NCI-H524 treated with DMSO at 0.1 percent for 48 hours (cell line): ENCODE measurements around the gene CLK2.
"Not testable (repeated sequence)": the region's sequence is repeated elsewhere in the genome, so short reads cannot be mapped to it uniquely, and the experiment has no call there.

Experiments
- DNase-seq: peaks from one replicate; lab custom pipeline; 2025; lab: John Stamatoyannopoulos, UW

Gene CLK2

DNA sequence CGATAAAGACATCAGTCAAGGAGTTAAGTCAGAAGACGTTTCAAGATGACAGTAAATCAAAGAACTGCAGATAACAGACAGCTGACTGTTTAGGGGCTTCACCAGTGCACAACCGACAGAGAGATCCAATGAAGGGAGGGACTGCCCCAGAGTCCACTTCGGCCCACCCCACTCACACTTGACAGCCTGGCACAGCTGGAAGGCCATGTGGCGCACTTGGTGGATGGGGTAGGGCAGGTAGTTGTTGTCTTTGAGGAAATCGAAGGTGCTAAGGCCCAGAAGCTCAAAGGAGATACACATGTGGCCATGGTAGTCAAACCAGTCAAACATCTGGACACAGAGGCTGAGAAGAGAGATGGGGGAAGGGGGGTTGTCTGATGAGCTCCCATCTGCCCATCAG, 6.8 kb downstream of the CLK2 start:
- no peak for DNase-seq

DNA sequence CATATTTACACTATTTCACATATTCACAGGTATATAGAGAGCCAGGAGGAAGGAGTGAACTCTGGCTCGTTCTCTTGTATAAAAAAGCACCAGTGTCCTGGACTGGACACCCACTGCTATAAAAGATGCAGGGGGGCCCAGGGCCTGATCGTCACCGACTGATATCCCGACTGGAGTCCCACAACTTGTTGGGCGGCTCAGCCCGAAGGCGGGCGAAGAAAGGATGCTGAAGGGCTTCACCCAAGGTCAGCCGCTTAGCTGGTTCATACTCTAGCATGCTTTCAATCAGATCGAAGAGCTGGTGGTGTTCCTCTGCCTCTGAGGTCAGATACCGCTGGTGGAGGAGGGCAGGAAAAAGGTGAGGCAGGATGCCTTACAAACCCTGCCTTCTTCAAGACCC, 10.2 kb downstream of the CLK2 start:
- DNase-seq = no peak

DNA sequence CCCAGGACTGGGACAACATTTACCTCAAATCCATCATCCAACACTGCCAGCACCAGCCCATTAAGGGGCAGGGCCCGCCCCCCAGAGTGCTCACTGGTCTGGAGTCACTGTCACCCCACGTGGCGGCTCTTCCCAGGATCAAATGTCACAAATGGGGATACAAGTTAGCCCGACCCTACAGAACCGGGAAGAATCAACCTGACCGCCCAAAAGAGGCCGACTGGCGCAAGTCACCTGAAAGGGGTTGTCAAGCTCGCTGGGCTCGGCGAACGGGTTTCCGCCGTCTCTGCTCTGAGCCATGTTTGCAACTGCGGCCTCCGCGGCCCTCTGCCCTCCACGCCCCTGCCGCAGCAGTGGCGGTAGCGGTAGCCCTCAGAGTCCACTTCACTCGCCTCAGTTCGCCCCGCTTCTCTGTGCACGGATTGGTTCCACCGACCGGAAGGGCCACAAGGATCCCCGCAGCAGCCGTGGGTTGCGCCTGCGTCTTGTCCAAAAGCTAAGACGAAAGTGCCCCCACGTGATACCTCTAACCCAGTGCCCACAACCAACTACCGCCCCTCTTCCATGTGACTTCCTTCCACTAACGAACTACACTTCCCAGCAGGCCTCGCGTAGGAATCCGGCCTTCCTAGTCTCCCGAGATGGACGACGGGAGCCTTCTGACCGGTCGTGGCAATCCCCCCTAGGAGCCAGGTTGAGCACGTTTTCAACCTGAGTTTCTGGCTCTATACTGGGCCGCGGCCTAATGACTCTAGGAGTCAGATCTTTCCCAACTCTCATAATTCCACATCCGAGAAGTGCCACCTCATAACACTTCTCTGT, 11.2 kb downstream of the CLK2 start, which contains the start of gene SCAMP3:
Gene SCAMP3 (minus strand): TSS at position 509 of the 822 bp plus-strand sequence. CDS start 209 bp downstream, at position 300.
- DNase-seq = peak; percentile 86

DNA sequence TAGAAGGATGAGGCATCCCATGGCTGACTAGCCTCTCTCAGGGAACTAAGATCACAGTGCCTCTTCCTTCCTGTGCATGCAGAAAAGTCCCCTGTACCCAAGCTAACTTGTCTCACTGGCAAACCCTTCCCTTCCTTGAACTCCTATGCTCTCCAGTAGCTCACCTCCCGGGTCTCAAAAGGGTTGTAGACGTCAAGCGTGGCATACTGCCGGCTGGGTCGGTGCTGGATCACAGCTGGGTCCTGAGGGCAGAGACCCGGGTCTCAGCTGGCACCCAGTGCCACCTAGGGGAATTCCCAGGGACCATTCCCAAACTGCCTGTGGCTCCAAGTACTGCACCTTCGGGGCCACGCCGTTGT, 11.8 kb downstream of the CLK2 start:
- DNase-seq = no peak

DNA sequence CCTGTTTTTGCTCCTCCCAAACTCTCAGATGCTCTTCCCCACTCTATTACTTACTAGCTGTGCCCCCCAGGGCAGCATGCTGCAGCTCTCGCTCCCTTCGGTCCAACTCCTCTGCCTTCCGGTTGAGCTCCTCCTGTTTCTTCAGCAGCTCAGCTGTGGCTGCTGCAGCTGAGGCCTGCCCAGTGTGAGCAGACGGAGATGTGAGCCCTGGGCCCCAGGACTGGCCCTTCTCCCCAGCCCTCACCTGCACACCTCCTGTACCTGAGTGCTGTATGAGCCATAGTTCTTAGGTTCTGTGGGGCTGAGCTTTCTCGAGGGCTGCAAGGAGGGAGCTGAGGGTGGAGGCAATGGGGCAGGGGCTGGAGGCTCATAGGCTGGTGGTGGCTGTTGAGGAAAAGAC, 13.0 kb downstream of the CLK2 start:
- no peak for DNase-seq

DNA sequence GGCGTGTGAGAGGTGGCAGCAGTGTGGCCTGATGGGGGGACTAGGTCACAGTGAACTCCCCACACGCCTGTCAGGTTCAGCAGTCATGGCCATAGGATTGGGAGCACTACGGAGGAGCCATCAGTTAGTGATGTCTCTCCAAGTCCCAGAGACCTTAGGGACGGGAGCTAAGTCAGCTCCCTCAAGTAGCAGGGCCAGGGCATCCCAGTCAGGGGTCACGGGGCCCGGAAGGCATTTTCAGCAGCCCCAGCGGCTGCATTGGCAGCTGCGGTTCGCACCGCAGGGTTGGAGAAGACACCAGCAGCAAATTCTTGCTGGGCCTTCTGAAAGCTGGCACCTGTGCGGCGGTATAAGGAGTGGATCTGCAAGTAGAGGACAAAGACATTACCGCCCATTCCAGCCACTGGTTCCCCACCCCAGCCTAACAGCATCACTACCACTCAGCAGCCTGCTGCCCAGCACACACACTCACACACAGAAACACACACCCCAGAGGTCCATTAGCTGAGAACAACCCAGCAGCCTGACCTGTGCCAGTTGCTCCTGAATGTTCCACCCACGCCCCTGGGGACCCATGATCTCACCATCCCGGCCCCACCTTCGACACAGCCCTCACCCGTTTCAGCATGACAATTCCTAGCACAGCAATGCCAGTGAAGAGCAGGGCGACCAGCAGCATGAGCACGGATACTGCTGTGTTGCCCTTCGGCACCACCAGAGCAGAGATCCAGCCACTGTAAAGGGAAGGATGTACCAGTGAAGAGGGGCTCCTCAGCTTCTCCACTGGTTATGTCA, 17.0 kb downstream of the CLK2 start:
- DNase-seq = no peak

DNA sequence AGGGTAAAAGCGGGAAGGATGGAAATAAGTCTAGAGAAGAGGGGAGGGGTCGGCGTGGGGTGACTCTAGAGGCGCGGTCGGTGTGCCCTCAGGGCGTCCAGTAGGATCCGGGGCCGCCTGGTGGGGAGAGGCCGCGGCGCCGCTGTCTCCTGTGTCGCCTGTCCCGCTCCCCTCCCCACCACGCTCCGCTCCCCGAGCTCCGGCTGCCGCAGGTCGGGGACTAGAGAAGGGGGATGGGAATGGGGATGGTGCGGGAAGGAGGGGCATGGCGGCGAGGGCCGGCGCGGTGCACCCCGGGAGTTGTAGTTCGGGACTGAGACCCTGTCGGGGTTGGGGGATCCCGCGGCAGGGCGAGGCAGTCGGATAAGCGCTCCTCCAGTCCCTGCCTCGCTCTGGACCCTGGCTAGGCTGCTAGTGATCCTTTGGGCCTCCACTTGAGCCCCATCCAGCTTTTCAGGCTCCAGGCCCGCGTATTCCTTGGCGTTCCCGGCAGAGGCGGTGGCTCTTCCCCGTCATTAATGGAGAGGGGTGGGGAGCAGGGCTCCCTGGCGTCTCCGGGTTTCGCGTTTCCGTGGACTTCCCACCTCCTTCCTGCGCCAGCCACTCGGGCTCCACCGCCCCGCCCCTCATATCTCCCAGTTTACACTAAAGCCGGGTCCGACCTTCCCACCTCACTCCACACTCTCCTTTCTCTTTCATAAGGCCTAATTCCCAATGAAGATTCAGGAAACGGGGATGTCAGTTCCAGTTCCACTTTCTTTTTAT, 17.9 kb downstream of the CLK2 start, which contains the start of gene ENTREP3:
Gene ENTREP3 (minus strand): TSS at position 241 of the 765 bp plus-strand sequence. CDS start 606 bp downstream, outside the sequence.
- no peak for DNase-seq

DNA sequence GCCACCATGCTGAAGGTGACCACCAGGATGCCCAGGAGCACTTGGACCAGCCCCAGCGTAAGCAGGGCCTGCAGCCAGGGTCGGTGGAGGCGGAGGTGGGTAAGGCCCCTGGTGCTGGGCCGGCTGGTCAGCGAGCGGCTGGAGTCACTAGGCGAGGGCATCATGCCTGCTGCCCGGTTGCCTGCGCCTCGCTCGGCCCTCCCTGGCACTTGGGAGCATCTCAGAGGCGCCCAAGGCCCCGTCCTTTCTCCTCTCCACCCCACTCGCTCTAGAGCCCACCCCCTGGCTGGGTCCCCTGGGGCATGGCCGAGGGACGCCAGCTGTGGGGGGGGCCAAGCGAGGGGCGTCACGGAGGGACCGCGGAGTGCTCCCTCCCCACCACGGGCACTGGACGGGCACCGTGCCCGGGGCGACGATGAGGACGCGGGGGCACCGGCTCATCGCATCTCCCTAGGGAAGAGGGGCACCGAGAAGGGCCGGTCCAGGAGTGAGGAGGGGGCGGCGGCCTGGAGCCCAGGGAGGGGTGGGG, 18.5 kb downstream of the CLK2 start:
- DNase-seq = no peak

DNA sequence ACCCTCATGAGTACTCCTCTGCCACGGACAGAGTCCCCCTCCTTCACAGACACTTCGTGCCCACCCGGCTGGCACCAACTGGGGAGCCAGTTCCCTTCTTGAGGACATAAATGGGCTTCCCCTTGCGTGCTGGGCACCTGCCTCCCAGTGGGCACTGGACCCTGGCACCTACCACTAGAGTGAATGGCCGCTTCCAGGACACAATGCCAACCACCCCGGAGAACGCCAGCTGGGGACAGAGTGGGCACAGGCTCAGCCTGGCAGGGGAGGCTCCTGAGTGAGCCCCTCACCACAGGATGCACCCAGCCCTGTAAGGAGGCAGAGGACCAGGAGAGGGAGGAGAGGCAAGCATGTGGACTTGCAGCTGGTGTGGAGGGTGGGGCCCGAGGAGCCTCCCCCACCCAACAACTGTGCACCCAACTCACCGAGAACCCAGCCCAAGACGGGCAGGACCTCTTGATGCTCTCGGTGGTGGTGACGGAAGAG, 19.0 kb downstream of the CLK2 start:
- DNase-seq = no peak

DNA sequence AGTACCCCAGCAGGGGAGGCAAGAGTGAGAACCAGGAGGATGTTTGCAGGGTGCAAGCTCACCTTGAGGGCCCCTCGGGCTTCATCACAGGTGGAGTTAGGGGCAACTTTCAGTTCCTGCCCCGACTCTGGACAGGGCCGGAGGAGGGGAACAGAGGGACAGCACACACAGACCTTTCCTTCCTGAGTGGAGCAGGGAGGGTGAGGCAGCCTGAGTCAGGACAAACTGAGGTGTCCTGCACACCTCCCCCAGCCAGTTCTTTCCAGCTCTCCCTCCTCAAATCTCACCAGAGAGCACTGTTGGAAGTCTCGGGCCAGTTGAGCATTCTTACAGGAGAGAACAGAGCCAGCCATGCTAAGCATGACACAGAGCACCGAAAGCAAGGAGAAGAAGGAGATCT, 19.5 kb downstream of the CLK2 start:
- no peak for DNase-seq

DNA sequence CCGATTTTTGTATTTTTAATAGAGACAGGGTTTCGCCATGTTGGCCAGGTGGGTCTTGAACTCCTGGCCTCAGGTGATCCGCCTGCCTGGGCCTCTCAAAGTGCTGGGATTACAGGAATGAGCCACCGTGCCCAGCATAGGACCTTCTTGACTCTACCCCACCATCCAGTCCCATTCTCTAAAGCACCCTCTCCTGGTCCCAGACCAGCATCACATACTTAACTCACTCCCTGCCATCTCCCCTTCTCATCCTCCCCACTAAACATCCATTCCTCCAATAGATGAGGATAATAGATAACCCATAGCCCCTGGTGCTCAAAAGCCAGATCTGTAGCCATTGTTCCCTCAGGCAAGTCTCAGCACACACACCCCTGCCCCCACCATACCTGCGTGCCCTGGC, 20.1 kb downstream of the CLK2 start:
- no peak for DNase-seq

DNA sequence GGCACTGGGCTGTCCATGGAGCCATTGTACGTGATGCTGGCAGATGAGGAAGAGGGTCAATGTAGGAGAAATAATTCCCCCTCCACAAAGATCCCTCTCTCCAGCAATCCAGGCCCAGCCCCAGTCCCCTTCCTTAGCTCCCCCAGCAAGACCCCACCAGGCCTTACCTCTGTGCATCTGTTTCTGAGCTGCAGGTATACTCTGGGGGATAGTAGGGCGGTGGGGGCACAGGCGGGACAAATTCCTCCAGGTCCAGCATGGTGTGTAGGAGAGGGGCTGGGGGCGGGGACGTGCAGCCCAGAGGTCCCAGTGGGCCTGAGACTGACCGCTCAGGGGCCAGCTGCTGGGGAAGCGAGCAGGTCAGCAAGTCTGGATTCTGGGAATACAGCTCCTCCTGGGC, 21.7 kb downstream of the CLK2 start:
- DNase-seq = no peak

DNA sequence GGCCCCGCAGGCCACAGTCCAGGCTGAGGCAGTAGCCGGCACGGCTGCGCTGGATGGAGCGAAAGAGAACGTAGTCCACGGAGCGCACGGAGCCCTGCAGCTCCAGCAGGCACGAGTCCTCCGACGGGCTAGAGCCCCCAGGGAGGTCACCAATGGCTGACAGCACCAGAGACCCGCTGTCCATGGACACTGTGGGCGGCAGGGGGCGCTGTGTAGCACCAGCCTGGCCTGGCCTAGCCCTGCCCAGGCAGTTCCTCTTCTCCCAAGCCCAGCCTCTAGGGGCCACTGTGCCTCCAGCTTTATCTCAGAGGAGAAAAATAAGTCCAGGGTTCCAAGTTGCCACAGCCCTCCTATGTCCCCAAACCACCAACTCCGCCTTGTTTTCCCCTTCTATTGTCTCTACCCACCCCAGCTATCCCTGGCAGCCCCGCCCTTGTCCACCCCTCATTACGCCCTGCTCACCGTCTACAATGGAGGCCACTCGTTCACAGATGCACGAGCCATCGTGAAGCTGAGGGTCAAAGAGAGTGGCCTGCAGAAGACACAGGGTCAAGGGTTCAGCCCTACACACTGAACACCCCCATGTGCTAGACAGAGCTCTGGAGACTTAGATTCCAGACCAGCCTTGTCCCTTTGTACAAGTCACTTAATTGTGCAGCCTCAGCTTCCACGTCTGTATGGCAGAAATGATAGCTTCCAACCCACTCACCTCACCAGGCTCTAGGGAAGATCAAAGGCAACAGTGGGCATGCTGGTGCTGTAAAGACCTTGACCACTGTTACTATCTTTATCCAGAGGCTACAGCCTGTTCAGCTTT, 22.5 kb downstream of the CLK2 start:
- DNase-seq = peak; percentile 22

DNA sequence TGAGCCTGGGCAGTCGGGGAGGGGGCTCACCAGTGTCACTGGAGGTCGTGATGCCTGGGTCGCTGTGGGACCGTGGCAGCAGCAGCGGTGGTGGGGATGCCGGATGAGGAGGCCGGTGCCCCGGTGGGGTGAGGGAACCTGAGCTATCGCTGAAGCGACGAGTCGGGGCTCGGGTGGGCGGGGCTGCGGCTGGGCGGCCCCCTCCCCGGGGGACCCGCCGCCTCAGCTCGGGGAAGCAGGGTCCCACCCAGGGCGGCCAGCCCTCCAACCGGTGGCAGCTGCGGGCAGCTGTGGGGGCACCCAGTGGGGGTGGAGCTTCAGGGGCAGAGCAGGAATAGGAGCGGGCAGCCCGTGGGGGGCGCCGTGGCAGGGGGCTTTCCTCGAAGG, 23.1 kb downstream of the CLK2 start:
- no peak for DNase-seq

DNA sequence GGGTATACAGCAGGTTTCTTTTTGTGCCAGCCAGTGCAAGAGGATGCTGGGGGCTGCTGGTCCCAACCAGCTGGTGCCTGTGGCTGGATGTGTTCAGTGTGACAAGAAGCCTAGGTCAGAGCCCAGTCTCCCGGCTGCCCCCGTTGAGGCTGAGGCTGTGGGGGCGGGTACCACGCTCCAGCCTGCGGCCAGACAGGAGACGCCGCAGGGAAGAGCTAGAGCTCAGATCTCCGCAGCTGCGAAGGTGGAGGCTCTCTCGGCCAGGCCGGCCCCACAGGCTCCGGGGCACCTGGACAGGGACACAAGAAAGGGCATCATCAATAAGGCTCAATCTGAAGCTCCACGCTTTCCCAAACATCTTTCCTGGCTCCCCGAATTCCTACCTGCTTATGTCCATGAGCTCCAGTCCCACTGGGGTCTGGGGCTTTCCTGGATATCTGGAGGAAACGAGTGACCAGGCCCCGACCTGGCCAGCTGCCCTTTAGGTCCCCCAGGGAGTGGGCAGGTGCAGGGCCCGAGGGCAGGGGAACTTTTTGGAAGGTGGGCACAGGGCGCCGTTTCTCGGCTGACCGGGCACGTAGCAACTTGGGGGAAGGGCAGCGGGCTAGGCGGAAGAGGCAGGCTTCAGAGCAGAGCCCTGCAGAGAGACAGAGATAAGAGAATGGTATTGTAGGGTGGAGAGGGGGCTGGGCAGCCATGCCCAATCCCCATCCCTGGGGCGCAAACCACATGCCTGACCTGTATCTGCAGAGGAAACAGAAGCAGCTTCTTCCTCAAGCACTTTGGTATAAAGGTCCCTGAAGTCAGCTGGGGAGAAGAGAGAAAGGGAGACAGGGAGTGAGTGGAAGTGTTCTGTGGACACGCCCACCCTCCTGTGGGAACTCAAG, 25.4 kb downstream of the CLK2 start:
- DNase-seq = no peak

DNA sequence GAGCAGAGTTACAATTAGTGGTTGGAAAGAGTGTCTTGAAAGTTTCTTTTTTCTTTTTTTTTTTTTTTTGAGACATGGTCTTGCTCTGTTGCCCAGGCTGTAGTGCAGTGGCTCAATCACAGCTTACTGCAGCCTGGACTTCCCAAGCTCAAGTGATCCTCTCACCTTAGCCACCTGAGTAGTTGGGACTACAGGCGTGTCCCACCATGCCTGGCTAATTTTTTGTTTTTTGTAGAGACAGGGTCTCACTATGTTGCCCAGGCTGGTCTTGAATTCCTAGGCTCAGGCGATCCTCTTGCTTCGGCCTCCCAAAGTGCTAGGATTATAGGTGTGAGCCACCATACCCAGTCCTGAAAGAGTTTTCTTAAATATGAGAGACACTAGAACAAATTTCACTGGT, 26.5 kb downstream of the CLK2 start:
- DNase-seq = not testable (repeated sequence)

DNA sequence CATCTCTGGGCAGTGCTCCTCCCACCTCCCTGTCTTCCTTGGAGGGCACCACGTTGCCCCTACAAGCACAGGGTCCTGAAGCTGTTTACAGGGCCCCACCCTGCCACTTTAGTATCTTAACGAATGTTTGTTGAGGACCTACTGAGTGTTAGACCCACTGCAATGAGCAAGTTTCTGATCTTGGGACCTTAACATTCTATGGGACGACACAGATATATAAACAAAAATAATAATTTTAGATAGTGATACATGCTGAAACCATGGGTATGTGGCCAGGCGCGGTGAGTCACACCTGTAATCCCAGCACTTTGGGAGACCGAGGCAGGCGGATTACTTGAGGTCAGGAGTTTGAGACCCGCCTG, 28.2 kb downstream of the CLK2 start:
- no peak for DNase-seq

DNA sequence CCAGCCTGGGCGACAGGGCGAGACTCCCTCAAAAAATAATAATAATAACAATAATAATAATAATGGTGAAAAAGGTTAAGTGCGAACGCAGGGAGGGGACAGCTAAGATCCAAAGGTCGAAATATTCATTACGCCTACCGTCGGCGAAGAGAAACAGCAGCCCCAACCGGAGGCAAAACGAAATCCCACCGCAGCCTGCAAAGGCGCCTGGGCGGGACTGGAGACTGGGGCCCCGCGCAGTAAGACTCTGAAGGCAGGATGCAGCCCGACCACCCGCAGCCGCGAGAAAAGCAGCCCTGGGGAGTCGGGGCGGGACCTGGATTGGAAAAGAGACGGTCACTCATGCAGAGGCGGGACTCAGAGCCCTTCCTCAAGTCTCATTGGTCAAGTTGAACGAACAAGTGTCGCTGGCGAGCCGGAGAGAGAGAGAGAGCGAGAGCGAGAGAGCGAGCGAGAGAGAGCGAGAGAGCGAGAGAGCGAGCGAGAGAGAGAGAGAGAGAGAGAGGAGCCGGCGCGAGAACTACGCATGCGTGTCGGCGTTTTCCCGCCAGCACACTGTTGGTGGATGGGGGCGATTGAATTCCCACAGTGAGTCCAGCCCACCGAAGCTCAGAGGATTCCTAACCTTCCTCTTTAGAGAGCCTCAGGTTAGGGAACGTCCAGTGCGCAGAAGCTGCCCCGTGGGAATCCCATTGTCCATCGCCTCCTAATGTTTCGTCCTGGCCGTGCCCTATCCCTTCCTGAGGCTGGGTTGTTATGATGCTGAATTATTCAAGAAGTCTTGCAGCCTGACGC, 28.7 kb downstream of the CLK2 start:
- peak; percentile 94 for DNase-seq

DNA sequence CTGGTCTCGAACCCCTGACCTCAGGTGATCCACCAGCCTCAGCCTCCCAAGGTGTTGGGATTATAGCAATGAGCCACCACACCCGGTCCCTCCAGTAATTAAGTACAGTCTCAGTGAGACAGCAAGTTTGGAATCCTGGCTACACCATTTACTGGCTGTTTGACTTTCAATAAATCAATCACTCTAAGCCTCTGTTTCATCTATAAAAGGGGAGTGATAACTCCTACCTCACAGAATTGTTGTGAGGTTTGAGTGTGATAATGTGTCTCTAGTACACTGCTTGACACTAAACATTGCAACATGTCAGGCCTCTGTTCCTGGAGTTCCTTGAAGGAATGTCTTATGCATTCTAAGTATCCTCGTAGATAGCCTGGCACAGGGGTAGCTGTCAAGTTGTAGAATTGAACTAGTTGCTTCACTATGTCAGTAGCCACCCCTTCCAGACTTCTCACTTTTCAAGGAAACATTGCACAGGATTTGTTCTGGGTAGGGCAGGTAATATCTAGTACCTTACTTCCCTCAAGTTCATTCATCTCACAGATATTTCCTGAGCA, 30.4 kb downstream of the CLK2 start:
- DNase-seq = no peak
